GM12878 (cell line): ENCODE measurements around the gene GNAQ. TPM values are rescaled to one million over a fixed set of nuclear protein-coding genes. Genes with fewer than 3 reads are reported as not detected.

Experiments
- ATAC-seq: fragments of 200-7000 bp; cut with Tn5 transposase; 3 replicates; pipeline ENCODE4 v1.9.1; 2020; ENCODE audit warnings: mild to moderate bottlenecking, moderate library complexity
- BruUV-seq: library from RNA; stranded (reverse); fragments of 400-500 nt; replicated peaks from 2 replicates; lab custom pipeline; 2021; lab: Mats Ljungman, UMichigan
- CTCF ChIA-PET: fragments of 300-600 bp; sonication (Branson Sonifier 250); formaldehyde crosslinking; extraction: SDS; loops from one replicate; lab custom pipeline; 2021; ENCODE audit warnings: inconsistent platforms; lab: Yijun Ruan, JAX
- POLR2A ChIA-PET: fragments of 350-600 bp; formaldehyde crosslinking; extraction: SDS; loops from one replicate; lab custom pipeline; 2021; ENCODE audit warnings: inconsistent platforms; lab: Charles Lee
- RAD21 ChIA-PET: fragments of 300-600 bp; sonication (Branson Sonifier 250); formaldehyde crosslinking; loops from one replicate; lab custom pipeline; 2023; ENCODE audit warnings: antibody characterized with exemption; ENCODE audit not compliant: unreplicated experiment; lab: Charles Lee
- SMC1A ChIA-PET: fragments of 300-600 bp; sonication (Branson Sonifier 250); formaldehyde crosslinking; loops from one replicate; lab custom pipeline; 2023; ENCODE audit not compliant: unreplicated experiment, uncharacterized antibody; lab: Charles Lee
- DNase-seq: peaks from one replicate; pipeline ENCODE4 v3.0.0-alpha.2; 2011; ENCODE audit warnings: low read depth, low spot score
- FAIRE-seq: peaks from 3 replicates; lab custom pipeline; 2011; peaks lifted over from hg19 to GRCh38; lab: Jason Lieb, UNC
- H2AFZ ChIP-seq: 2 replicates; pipeline ENCODE4 v1.6.0; 2011; ENCODE audit warnings: low read depth, low read length, control low read depth; ENCODE audit not compliant: control insufficient read depth
- H3K27ac ChIP-seq: 2 replicates; pipeline ENCODE4 v1.5.1; 2011; ENCODE audit warnings: control low read depth; ENCODE audit not compliant: control insufficient read depth, insufficient read depth
- H3K27me3 ChIP-seq, 2 experiments: replicated peaks in 1 of 2; 2 replicates each; pipeline versions ENCODE4 v1.6.0 to v1.6.1; 2011; ENCODE audit warnings: low read length in 1 of 2; ENCODE audit not compliant: control insufficient read depth in 2 of 2, insufficient read depth in 2 of 2
- H3K36me3 ChIP-seq, 2 experiments: 2 replicates each; pipeline ENCODE4 v1.5.1; 2011; ENCODE audit warnings: low read length in 1 of 2; ENCODE audit not compliant: control insufficient read depth in 2 of 2, insufficient read depth in 2 of 2
- H3K4me1 ChIP-seq: 2 replicates; pipeline ENCODE4 v1.6.1; 2011; ENCODE audit warnings: mild to moderate bottlenecking, low read length, moderate library complexity, mixed read lengths; ENCODE audit not compliant: control insufficient read depth, insufficient read depth
- H3K4me2 ChIP-seq: 2 replicates; pipeline ENCODE4 v1.6.0; 2011; ENCODE audit warnings: control low read depth; ENCODE audit not compliant: control insufficient read depth, insufficient read depth
- H3K4me3 ChIP-seq: fragments of 200-600 bp; sonication (generic); 2 replicates; pipeline ENCODE4 v1.5.1; 2016
- H3K79me2 ChIP-seq: 2 replicates; pipeline ENCODE4 v1.6.0; 2011; ENCODE audit warnings: low read length; ENCODE audit not compliant: control insufficient read depth, insufficient read depth
- H3K9ac ChIP-seq: 2 replicates; pipeline ENCODE4 v1.8.0; 2011; ENCODE audit warnings: low read length, control low read depth, mixed read lengths; ENCODE audit not compliant: control insufficient read depth, insufficient read depth
- H3K9me3 ChIP-seq: replicated peaks from 3 replicates; pipeline ENCODE4 v1.5.1; 2011; ENCODE audit warnings: mild to moderate bottlenecking, low read length; ENCODE audit not compliant: control insufficient read depth, insufficient read depth
- H4K20me1 ChIP-seq: 2 replicates; pipeline ENCODE4 v1.6.0; 2011; ENCODE audit not compliant: control insufficient read depth, insufficient read depth
- IKZF1 ChIP-seq: fragments of 450-650 bp; conservative IDR thresholded peaks from 2 replicates; pipeline ENCODE4 v1.6.1; 2017; ENCODE audit warnings: antibody characterized with exemption, mild to moderate bottlenecking
- TCF3 ChIP-seq: IDR thresholded peaks from 2 replicates; pipeline ENCODE4 v1.6.1; 2012; ENCODE audit warnings: low read depth, mild to moderate bottlenecking, low read length, borderline replicate concordance; ENCODE audit not compliant: insufficient read depth
- WRNIP1 ChIP-seq: IDR thresholded peaks from 2 replicates; pipeline ENCODE4 v1.6.1; 2011; ENCODE audit warnings: low read depth, low read length, improper control_type of control experiment, borderline replicate concordance
- ZBTB4 ChIP-seq: fragments of 450-650 bp; formaldehyde crosslinking; IDR thresholded peaks from 2 replicates; pipeline ENCODE4 v1.4.0; 2022; ENCODE audit warnings: mild to moderate bottlenecking, moderate library complexity
- WGBS: methylation state at CpG from one replicate; pipeline ENCODE4 v1.1.6; 2016; ENCODE audit warnings: low lambda C conversion rate; ENCODE audit not compliant: insufficient replicate concordance, insufficient coverage; ENCODE audit errors: missing lambda C conversion rate; 5-methylcytosine and 5-hydroxymethylcytosine counted together
- in situ Hi-C: fragments of 300-500 bp; cut with MboI; formaldehyde crosslinking; loops from 9 replicates; pipeline ENCODE4 v1.14.3; 2018; ENCODE audit warnings: mixed read lengths
- intact Hi-C: fragments of 100-400 bp; cut with micrococcal nuclease; formaldehyde crosslinking; loops from one replicate; pipeline ENCODE4 v1.14.2; 2022; ENCODE audit not compliant: unreplicated experiment
- polyA plus RNA-seq, 11 experiments: library from polyadenylated mRNA; depleted of rRNA in 4 of 11; unstranded in 6 of 11; stranded (reverse) in 5 of 11; fragments of >200 nt; fragmentation: Nextera tagmentation in 4 of 11; fragmentation: Illumina TruSeq in 1 of 11; extraction: Ambion mirVana in 4 of 11; extraction: Trizol in 1 of 11; gene quantifications; 1 replicate in 1 of 11; 2 replicates in 10 of 11; pipeline versions ENCODE4 v1.2.1 to v1.2.3, GENCODE V29; 2011 to 2016; ENCODE audit warnings: inconsistent platforms in 2 of 11, missing spikeins in 2 of 11, low read depth in 1 of 11
- total RNA-seq, 4 experiments: library from RNA; depleted of rRNA in 3 of 4; stranded (reverse); fragments of >200 nt in 3 of 4; fragmentation: Illumina TruSeq in 1 of 4; extraction: Trizol in 1 of 4; gene quantifications; 2 replicates each; pipeline versions ENCODE4 v1.2.1 to v1.2.3, GENCODE V29; 2013 to 2021

The GNAQ gene
- total and polyA plus RNA-seq, 10 of the 15 experiments (the other 5 are each of a cell fraction or from before 2014, with no cell fraction given) = 0.15 to 47.2 (median 0.49) TPM

GRCh38 chr9:77964258-77964657 is 67.4 kb downstream of the GNAQ start:
- H2AFZ ChIP-seq = no peak overlapping the region
- no peak overlapping the region for H3K4me3 ChIP-seq
- H3K4me2 ChIP-seq = no peak overlapping the region
- no peaks in the 10 kb centered on the region for H3K4me1 ChIP-seq
- in situ Hi-C loops = no loop called here
- SMC1A ChIA-PET = interaction anchor here (0.8 to 1.4 kb wide), 3 partner anchors 10 to 99 kb away, joined by 3 to 4 read pairs (median 3); no protein-coding TSS in a partner anchor
- POLR2A ChIA-PET = no interaction called here
- ATAC-seq = no peak
- no peak for FAIRE-seq
- H3K9ac ChIP-seq = no peak overlapping the region
- no peak for TF ChIP-seq ZBTB4 (CRISPR knock-in tag)
- TF ChIP-seq TCF3 = no peak
- TF ChIP-seq WRNIP1 = no peak
- TF ChIP-seq IKZF1 = no peak
- TF ChIP-seq, all 136 proteins: peak for 0
- 32% methylated on average over 3 of the region's 3 CpGs for WGBS
- DNase-seq = no peak
- no peak overlapping the region for H3K27ac ChIP-seq
- H4K20me1 ChIP-seq = no peaks in the 10 kb centered on the region
- intact Hi-C loops = no loop called here
- no peaks in the 10 kb centered on the region for H3K9me3 ChIP-seq
- BruUV-seq = no TSS peak
- ChIA-PET CTCF (interaction anchor here (1.6 kb wide), 1 partner anchor 11 kb away, joined by 4 read pairs; no protein-coding TSS in a partner anchor), RAD21 (no interaction called here)
- no peaks in the 10 kb centered on the region for H3K36me3 ChIP-seq
- H3K27me3 ChIP-seq = peaks cover 0 to 3% of the 10 kb centered on the region in 2 experiments; a peak in 1 of 4 replicates
- no peaks in the 10 kb centered on the region for H3K79me2 ChIP-seq
